Omental fat pad (tissue), 4 donors: ENCODE results near the gene GLI3. TPM values are rescaled to one million over a fixed set of nuclear protein-coding genes. Genes with fewer than 3 reads are reported as not detected.

Experiments
- ATAC-seq: fragments of 150-250 bp; one replicate; pipeline ENCODE4 v1.9.1; 2016; ENCODE audit warnings: mild to moderate bottlenecking, moderate library complexity; ENCODE audit not compliant: low FRiP score
- DNase-seq: peaks from one replicate; pipeline ENCODE4 v3.0.0-alpha.2; 2019; ENCODE audit warnings: low spot score
- CTCF ChIP-seq, 3 donors: fragments of 450-650 bp; IDR thresholded peaks; one replicate each; pipeline ENCODE4 v1.5.1; 2016 to 2017; ENCODE audit warnings: antibody characterized with exemption in 3 of 3, mild to moderate bottlenecking in 3 of 3, moderate library complexity in 2 of 3
- total RNA-seq, 4 donors: library from RNA; depleted of rRNA; stranded (reverse); fragments of >200 nt; gene quantifications; one replicate each; pipeline ENCODE4 v1.1.0, GENCODE V29; 2016

The GLI3 gene
- total RNA-seq, 4 donors from 2014 or later: 10.0 to 19.2 (median 14.6) TPM

- no peak for ATAC-seq
- no peak for TF ChIP-seq CTCF (IDR thresholded peaks at IDR 0.05)
These were observed 259.3 kb downstream of the GLI3 start for GRCh38 chr7:41977661-41978060.

GRCh38 chr7:41977151-41977651, 259.8 kb downstream of the GLI3 start:
- TF ChIP-seq CTCF (IDR thresholded peaks at IDR 0.05): peak in 1 of 3 donors; percentile 6
- ATAC-seq: peak; percentile 56
- no peak for DNase-seq

More at GRCh38 chr7:41977661-41978060, 259.3 kb downstream of the GLI3 start:
- DNase-seq: no peak

GRCh38 chr7:41976411-41976810, 260.6 kb downstream of the GLI3 start:
- DNase-seq: no peak
- no peak for TF ChIP-seq CTCF (IDR thresholded peaks at IDR 0.05)
- no peak for ATAC-seq

GRCh38 chr7:41975849-41976248, 261.2 kb downstream of the GLI3 start:
- DNase-seq: no peak
- no peak for TF ChIP-seq CTCF (IDR thresholded peaks at IDR 0.05)
- ATAC-seq: no peak

- ATAC-seq (no peak), DNase-seq (no peak)
- no peak for TF ChIP-seq CTCF (IDR thresholded peaks at IDR 0.05)
These were observed 262.0 kb downstream of the GLI3 start for GRCh38 chr7:41974870-41975557.

GRCh38 chr7:41973202-41973730, 263.7 kb downstream of the GLI3 start:
- TF ChIP-seq CTCF (IDR thresholded peaks at IDR 0.05): no peak
- no peak for ATAC-seq

GRCh38 chr7:41972776-41973175, 264.2 kb downstream of the GLI3 start:
- no peak for TF ChIP-seq CTCF (IDR thresholded peaks at IDR 0.05)
- no peak for DNase-seq
- no peak for ATAC-seq

More at GRCh38 chr7:41973202-41973730, 263.7 kb downstream of the GLI3 start:
- no peak for DNase-seq
